Measurements from ENCODE around the gene KDM4D.
"Not testable (repeated sequence)": the region's sequence is repeated elsewhere in the genome, so short reads cannot be mapped to it uniquely, and the experiment has no call there.

KDM4D gene

GRCh38 chr11:94973099-94973968, at the start of gene KDM4D, which contains the start of gene CWC15:
TSS of gene KDM4D (plus strand) at chr11:94973709. CDS start at chr11:94997373, 23,664 bp downstream.
TSS of gene CWC15 (minus strand) at chr11:94973556. CDS start at chr11:94972185, 1,371 bp downstream.
- Histone ChIP-seq H3K27me3 (ENCODE audit: control insufficient read depth in 5 of 5, insufficient read depth in 4 of 5, low read length in 5 of 5) (no peaks in the 10 kb centered on the region), H3K4me1 (ENCODE audit: control insufficient read depth in 5 of 5, insufficient read depth in 5 of 5, low read length in 5 of 5) (peaks cover 3 to 21% (median 15%) of the 10 kb centered on the region in 5 donors), H3K27ac (ENCODE audit: low read depth, low read length) (peak within 1 kb of the TSS; percentile 78), H3K9ac (ENCODE audit: low read length in 5 of 5) (peak within 1 kb of the TSS; percentile 74 to 99 (median 96)), H3K9me3 (ENCODE audit: control insufficient read depth in 5 of 5, low read length in 5 of 5) (no peaks in the 10 kb centered on the region), H3K36me3 (ENCODE audit: control insufficient read depth in 5 of 5, insufficient read depth in 5 of 5, low read length in 5 of 5) (peaks cover 33 to 37% (median 35%) of the 10 kb centered on the region in 5 donors), H3K4me3 (ENCODE audit: low read depth in 1 of 5, low read length in 5 of 5) (peak within 1 kb of the TSS; percentile 91 to 100 (median 98))

- Histone ChIP-seq H3K27me3 (ENCODE audit: control insufficient read depth in 5 of 5, insufficient read depth in 4 of 5, low read length in 5 of 5) (no peaks in the 10 kb centered on the region), H3K4me3 (ENCODE audit: low read depth in 1 of 5, low read length in 5 of 5) (no peak overlapping the region), H3K36me3 (ENCODE audit: control insufficient read depth in 5 of 5, insufficient read depth in 5 of 5, low read length in 5 of 5) (no peaks in the 10 kb centered on the region), H3K27ac (ENCODE audit: low read depth, low read length) (no peak overlapping the region), H3K9me3 (ENCODE audit: control insufficient read depth in 5 of 5, low read length in 5 of 5) (no peaks in the 10 kb centered on the region), H3K9ac (ENCODE audit: low read length in 5 of 5) (no peak overlapping the region), H3K4me1 (ENCODE audit: control insufficient read depth in 5 of 5, insufficient read depth in 5 of 5, low read length in 5 of 5) (peaks cover 9 to 52% (median 28%) of the 10 kb centered on the region in 5 donors)
These were observed 49.3 kb upstream of the KDM4D start for GRCh38 chr11:94924171-94924572.

- H3K4me1 ChIP-seq (ENCODE audit: control insufficient read depth in 5 of 5, insufficient read depth in 5 of 5, low read length in 5 of 5): peaks cover 9 to 52% (median 28%) of the 10 kb centered on the region in 5 donors
- no peak overlapping the region for H3K27ac ChIP-seq (ENCODE audit: low read depth, low read length)
- no peak overlapping the region for H3K4me3 ChIP-seq (ENCODE audit: low read depth in 1 of 5, low read length in 5 of 5)
- no peaks in the 10 kb centered on the region for H3K36me3 ChIP-seq (ENCODE audit: control insufficient read depth in 5 of 5, insufficient read depth in 5 of 5, low read length in 5 of 5)
- H3K9ac ChIP-seq (ENCODE audit: low read length in 5 of 5): no peak overlapping the region
- H3K27me3 ChIP-seq (ENCODE audit: control insufficient read depth in 5 of 5, insufficient read depth in 4 of 5, low read length in 5 of 5): no peaks in the 10 kb centered on the region
- no peaks in the 10 kb centered on the region for H3K9me3 ChIP-seq (ENCODE audit: control insufficient read depth in 5 of 5, low read length in 5 of 5)
These were observed 48.9 kb upstream of the KDM4D start for GRCh38 chr11:94924612-94925011.

GRCh38 chr11:94925422-94926270, 47.9 kb upstream of the KDM4D start:
- H3K4me3 ChIP-seq (ENCODE audit: low read depth in 1 of 5, low read length in 5 of 5): no peak overlapping the region
- H3K27ac ChIP-seq (ENCODE audit: low read depth, low read length): peak overlapping the region; percentile 38
- H3K27me3 ChIP-seq (ENCODE audit: control insufficient read depth in 5 of 5, insufficient read depth in 4 of 5, low read length in 5 of 5): no peaks in the 10 kb centered on the region

GRCh38 chr11:94926271-94926625, 47.3 kb upstream of the KDM4D start:
- peak overlapping the region; percentile 38 for H3K27ac ChIP-seq (ENCODE audit: low read depth, low read length)
- peaks cover 9 to 52% (median 28%) of the 10 kb centered on the region in 5 donors for H3K4me1 ChIP-seq (ENCODE audit: control insufficient read depth in 5 of 5, insufficient read depth in 5 of 5, low read length in 5 of 5)
- H3K4me3 ChIP-seq (ENCODE audit: low read depth in 1 of 5, low read length in 5 of 5): no peak overlapping the region
- H3K9me3 ChIP-seq (ENCODE audit: control insufficient read depth in 5 of 5, low read length in 5 of 5): no peaks in the 10 kb centered on the region
- no peaks in the 10 kb centered on the region for H3K36me3 ChIP-seq (ENCODE audit: control insufficient read depth in 5 of 5, insufficient read depth in 5 of 5, low read length in 5 of 5)
- no peaks in the 10 kb centered on the region for H3K27me3 ChIP-seq (ENCODE audit: control insufficient read depth in 5 of 5, insufficient read depth in 4 of 5, low read length in 5 of 5)
- H3K9ac ChIP-seq (ENCODE audit: low read length in 5 of 5): no peak overlapping the region

More at GRCh38 chr11:94925422-94926270, 47.9 kb upstream of the KDM4D start:
- no peak overlapping the region for H3K9ac ChIP-seq (ENCODE audit: low read length in 5 of 5)
- H3K9me3 ChIP-seq (ENCODE audit: control insufficient read depth in 5 of 5, low read length in 5 of 5): no peaks in the 10 kb centered on the region
- no peaks in the 10 kb centered on the region for H3K36me3 ChIP-seq (ENCODE audit: control insufficient read depth in 5 of 5, insufficient read depth in 5 of 5, low read length in 5 of 5)
- H3K4me1 ChIP-seq (ENCODE audit: control insufficient read depth in 5 of 5, insufficient read depth in 5 of 5, low read length in 5 of 5): peaks cover 9 to 52% (median 28%) of the 10 kb centered on the region in 5 donors

- Histone ChIP-seq H3K27ac (ENCODE audit: low read depth, low read length) (peak overlapping the region; percentile 48), H3K9me3 (ENCODE audit: control insufficient read depth in 5 of 5, low read length in 5 of 5) (no peaks in the 10 kb centered on the region), H3K4me3 (ENCODE audit: low read depth in 1 of 5, low read length in 5 of 5) (peak overlapping the region in 1 of 5 donors; percentile 26), H3K4me1 (ENCODE audit: control insufficient read depth in 5 of 5, insufficient read depth in 5 of 5, low read length in 5 of 5) (peaks cover 9 to 52% (median 28%) of the 10 kb centered on the region in 5 donors), H3K36me3 (ENCODE audit: control insufficient read depth in 5 of 5, insufficient read depth in 5 of 5, low read length in 5 of 5) (no peaks in the 10 kb centered on the region), H3K9ac (ENCODE audit: low read length in 5 of 5) (peak overlapping the region in 1 of 5 donors; percentile 32), H3K27me3 (ENCODE audit: control insufficient read depth in 5 of 5, insufficient read depth in 4 of 5, low read length in 5 of 5) (no peaks in the 10 kb centered on the region)
These were observed 46.7 kb upstream of the KDM4D start for GRCh38 chr11:94926698-94927237.

- Histone ChIP-seq H3K4me3 (ENCODE audit: low read depth in 1 of 5, low read length in 5 of 5) (no peak overlapping the region), H3K9ac (ENCODE audit: low read length in 5 of 5) (no peak overlapping the region), H3K27me3 (ENCODE audit: control insufficient read depth in 5 of 5, insufficient read depth in 4 of 5, low read length in 5 of 5) (no peaks in the 10 kb centered on the region), H3K4me1 (ENCODE audit: control insufficient read depth in 5 of 5, insufficient read depth in 5 of 5, low read length in 5 of 5) (peaks cover 10 to 59% (median 36%) of the 10 kb centered on the region in 5 donors), H3K36me3 (ENCODE audit: control insufficient read depth in 5 of 5, insufficient read depth in 5 of 5, low read length in 5 of 5) (no peaks in the 10 kb centered on the region), H3K27ac (ENCODE audit: low read depth, low read length) (peak overlapping the region; percentile 48), H3K9me3 (ENCODE audit: control insufficient read depth in 5 of 5, low read length in 5 of 5) (no peaks in the 10 kb centered on the region)
These were observed 45.2 kb upstream of the KDM4D start for GRCh38 chr11:94928117-94928990.

GRCh38 chr11:94932072-94932471, 41.4 kb upstream of the KDM4D start:
- H3K9me3 ChIP-seq (ENCODE audit: control insufficient read depth in 5 of 5, low read length in 5 of 5); H3K27me3 ChIP-seq (ENCODE audit: control insufficient read depth in 5 of 5, insufficient read depth in 4 of 5, low read length in 5 of 5); H3K27ac ChIP-seq (ENCODE audit: low read depth, low read length); H3K9ac ChIP-seq (ENCODE audit: low read length in 5 of 5); H3K4me3 ChIP-seq (ENCODE audit: low read depth in 1 of 5, low read length in 5 of 5); H3K36me3 ChIP-seq (ENCODE audit: control insufficient read depth in 5 of 5, insufficient read depth in 5 of 5, low read length in 5 of 5): not testable (repeated sequence)
- H3K4me1 ChIP-seq (ENCODE audit: control insufficient read depth in 5 of 5, insufficient read depth in 5 of 5, low read length in 5 of 5): peaks cover 11 to 51% (median 40%) of the 10 kb centered on the region in 5 donors

- no peaks in the 10 kb centered on the region for H3K36me3 ChIP-seq (ENCODE audit: control insufficient read depth in 5 of 5, insufficient read depth in 5 of 5, low read length in 5 of 5)
- no peaks in the 10 kb centered on the region for H3K9me3 ChIP-seq (ENCODE audit: control insufficient read depth in 5 of 5, low read length in 5 of 5)
- no peak overlapping the region for H3K27ac ChIP-seq (ENCODE audit: low read depth, low read length)
- H3K4me3 ChIP-seq (ENCODE audit: low read depth in 1 of 5, low read length in 5 of 5): no peak overlapping the region
- no peak overlapping the region for H3K9ac ChIP-seq (ENCODE audit: low read length in 5 of 5)
- peaks cover 6 to 47% (median 36%) of the 10 kb centered on the region in 5 donors for H3K4me1 ChIP-seq (ENCODE audit: control insufficient read depth in 5 of 5, insufficient read depth in 5 of 5, low read length in 5 of 5)
- H3K27me3 ChIP-seq (ENCODE audit: control insufficient read depth in 5 of 5, insufficient read depth in 4 of 5, low read length in 5 of 5): no peaks in the 10 kb centered on the region
These were observed 41.0 kb upstream of the KDM4D start for GRCh38 chr11:94932503-94932902.

Data from subcutaneous abdominal adipose tissue (tissue), 5 donors.